ENCODE measurements around the gene TCOF1. TPM values are rescaled to one million over a fixed set of nuclear protein-coding genes. Genes with fewer than 3 reads are reported as not detected.
A peak's percentile ranks its signal among the peaks of the same experiment; 100 is the strongest.

Gene TCOF1
- total and polyA plus RNA-seq, 2 of the 8 experiments (the other 6 are each of a cell fraction or from before 2014, with no cell fraction given): 35.9 to 170 TPM

- H2AFZ ChIP-seq (ENCODE audit: low read length): no peak overlapping the region
- H3K79me2 ChIP-seq (ENCODE audit: control insufficient read depth in 1 of 2, insufficient read depth in 2 of 2, low read length in 2 of 2): peaks cover 14 to 35% of the 10 kb centered on the region in 2 experiments
- no peak overlapping the region for H3K23ac ChIP-seq (ENCODE audit: insufficient read length)
- H4K91ac ChIP-seq (replicated peaks; ENCODE audit: insufficient read length, low read length): no peak overlapping the region
- H2BK15ac ChIP-seq (ENCODE audit: low read length): no peak overlapping the region
- DNase-seq (ENCODE audit: low read depth in 1 of 2, low spot score in 2 of 2) (no peak), FAIRE-seq (no peak)
- H2BK12ac ChIP-seq (ENCODE audit: low read depth, low read length): no peak overlapping the region
- peaks cover 0 to 12% (median 7%) of the 10 kb centered on the region in 4 experiments; a peak in 6 of 7 replicates for H3K4me1 ChIP-seq (replicated peaks in 1 of 4; ENCODE audit: control insufficient read depth in 3 of 4, insufficient read depth in 4 of 4, low read length in 3 of 4)
- no peaks in the 10 kb centered on the region for H3K27me3 ChIP-seq (replicated peaks in 1 of 4; ENCODE audit: control insufficient read depth in 3 of 4, extremely low read depth in 1 of 4, insufficient read depth in 3 of 4, low read length in 3 of 4)
- no peak overlapping the region; a peak in 1 of 7 replicates for H3K9ac ChIP-seq (replicated peaks in 1 of 4; ENCODE audit: extremely low read depth in 1 of 4, low read depth in 3 of 4, low read length in 3 of 4)
- H3K4me2 ChIP-seq (ENCODE audit: insufficient read depth in 1 of 2, low read depth in 2 of 2, low read length in 2 of 2): peak overlapping the region; percentile 90 to 99; a peak in 1 of 4 replicates
- H3K4me3 ChIP-seq (ENCODE audit: extremely low read depth in 1 of 4, insufficient read depth in 2 of 4, low read depth in 3 of 4, low read length in 4 of 4): peak overlapping the region in 1 of 4 experiments; percentile 97; a peak in 1 of 8 replicates
- no peak overlapping the region for H3K14ac ChIP-seq (ENCODE audit: insufficient read length)
- H4K5ac ChIP-seq (ENCODE audit: insufficient read length, low read depth, low read length): no peak overlapping the region
- H3K18ac ChIP-seq (ENCODE audit: extremely low read depth, low read length): no peak overlapping the region
- H3K9me3 ChIP-seq (ENCODE audit: insufficient read depth in 2 of 2, low read depth in 1 of 2, low read length in 1 of 2): no peaks in the 10 kb centered on the region
- no peak overlapping the region for H2BK20ac ChIP-seq (ENCODE audit: low read length)
- peaks cover 12% of the 10 kb centered on the region for H3K23me2 ChIP-seq (ENCODE audit: low read depth, low read length)
- H3K79me1 ChIP-seq (ENCODE audit: low read depth, low read length): peaks cover 4% of the 10 kb centered on the region
- H2BK120ac ChIP-seq (replicated peaks; ENCODE audit: low read depth, low read length): no peak overlapping the region
- H3K56ac ChIP-seq (replicated peaks; ENCODE audit: insufficient read length, low read depth, low read length): no peak overlapping the region
- no peak overlapping the region for H2AK5ac ChIP-seq (ENCODE audit: low read depth, low read length)
- WGBS, 2 experiments (ENCODE audit: extremely low coverage in 1 of 2, insufficient coverage in 1 of 2, insufficient read length in 1 of 2, insufficient replicate concordance in 2 of 2, low coverage in 1 of 2, low lambda C conversion rate in 2 of 2, missing lambda C conversion rate in 1 of 2): 96% methylated on average over 6 of the region's 6 CpGs; no CpG with 5 or more reads in 1 of the 2 experiments
- CTCF ChIA-PET (ENCODE audit: partially characterized antibody): interaction anchor here (0.6 to 3.1 kb wide), 8 partner anchors 9 to 112 kb away, joined by 3 to 17 read pairs (median 3); no protein-coding TSS in a partner anchor
- no peak overlapping the region for H3K4ac ChIP-seq (replicated peaks; ENCODE audit: insufficient read length, low read depth, low read length)
- H4K20me1 ChIP-seq (replicated peaks in 1 of 2; ENCODE audit: control insufficient read depth in 1 of 2, insufficient read depth in 2 of 2, low read length in 2 of 2): peaks cover 19 to 31% of the 10 kb centered on the region in 2 experiments
- no peak overlapping the region for H2BK5ac ChIP-seq (ENCODE audit: low read depth, low read length)
- H3K36me3 ChIP-seq (ENCODE audit: control insufficient read depth in 2 of 4, insufficient read depth in 4 of 4, low read length in 3 of 4): peaks cover 44 to 59% (median 51%) of the 10 kb centered on the region in 4 experiments
- no peak for TF ChIP-seq BRCA1 (IDR thresholded peaks at IDR 0.05; ENCODE audit: low read depth, low read length)
- peak in 1 of 2 experiments; percentile 36; a peak in 1 of 3 replicates for TF ChIP-seq POLR2A (IDR thresholded peaks at IDR 0.05; ENCODE audit: control extremely low read depth in 1 of 2, low read depth in 2 of 2, low read length in 2 of 2)
- TF ChIP-seq SIN3A (conservative IDR thresholded peaks at IDR 0.05 in 1 of 2, IDR thresholded peaks at IDR 0.05 in 1 of 2; ENCODE audit: low read depth in 1 of 2, low read length in 2 of 2): no peak
- no peak for TF ChIP-seq MAFK (IDR thresholded peaks at IDR 0.05; ENCODE audit: low read depth, low read length)
- peak overlapping the region; percentile 48; the same call in 1 of the 2 replicates for H3K27ac ChIP-seq (ENCODE audit: low read depth, low read length)
- no peak overlapping the region for H4K8ac ChIP-seq (ENCODE audit: extremely low read depth, insufficient read depth, low read length)
- POLR2A ChIA-PET (ENCODE audit: partially characterized antibody): interaction anchor here (0.9 to 7.7 kb wide), 22 partner anchors 10 to 228 kb away, joined by 3 to 51 read pairs (median 4); partner anchors contain the start of genes CD74 and TCOF1
Observed at GRCh38 chr5:150447188-150447587, 89.7 kb downstream of the TCOF1 start.
